Measurements from ENCODE around the gene MMP24OS.
"Not testable (repeated sequence)": the region's sequence is repeated elsewhere in the genome, so short reads cannot be mapped to it uniquely, and the experiment has no call there.

The MMP24OS gene

DNA sequence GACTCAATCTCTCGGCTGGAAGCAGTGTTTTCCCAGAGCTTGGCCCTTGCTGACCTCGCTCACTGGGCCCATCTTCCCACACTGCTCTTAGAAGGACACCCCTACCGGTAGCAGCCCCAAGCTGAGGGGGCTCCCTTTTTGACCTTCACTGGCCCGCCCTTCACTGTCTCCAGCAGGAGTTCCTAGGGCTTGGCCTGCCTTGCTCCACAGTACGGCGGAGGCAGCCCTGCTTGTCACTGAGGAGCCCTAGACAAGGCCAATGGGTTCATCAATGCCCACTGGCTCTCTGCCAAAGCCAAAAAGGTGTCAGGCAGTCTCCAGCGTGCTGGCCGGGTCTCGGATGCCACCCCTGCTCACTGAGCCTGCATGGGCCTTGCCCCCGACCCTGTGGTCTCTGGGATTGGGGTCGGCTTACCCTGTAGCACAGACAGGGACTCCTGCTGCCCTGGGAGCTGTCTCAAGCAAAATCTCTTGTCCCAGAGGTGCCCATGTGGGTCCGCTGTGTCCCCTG, 2.1 kb downstream of the MMP24OS start:
- no peak for DNase-seq (ENCODE audit: low read depth in 2 of 2)

DNA sequence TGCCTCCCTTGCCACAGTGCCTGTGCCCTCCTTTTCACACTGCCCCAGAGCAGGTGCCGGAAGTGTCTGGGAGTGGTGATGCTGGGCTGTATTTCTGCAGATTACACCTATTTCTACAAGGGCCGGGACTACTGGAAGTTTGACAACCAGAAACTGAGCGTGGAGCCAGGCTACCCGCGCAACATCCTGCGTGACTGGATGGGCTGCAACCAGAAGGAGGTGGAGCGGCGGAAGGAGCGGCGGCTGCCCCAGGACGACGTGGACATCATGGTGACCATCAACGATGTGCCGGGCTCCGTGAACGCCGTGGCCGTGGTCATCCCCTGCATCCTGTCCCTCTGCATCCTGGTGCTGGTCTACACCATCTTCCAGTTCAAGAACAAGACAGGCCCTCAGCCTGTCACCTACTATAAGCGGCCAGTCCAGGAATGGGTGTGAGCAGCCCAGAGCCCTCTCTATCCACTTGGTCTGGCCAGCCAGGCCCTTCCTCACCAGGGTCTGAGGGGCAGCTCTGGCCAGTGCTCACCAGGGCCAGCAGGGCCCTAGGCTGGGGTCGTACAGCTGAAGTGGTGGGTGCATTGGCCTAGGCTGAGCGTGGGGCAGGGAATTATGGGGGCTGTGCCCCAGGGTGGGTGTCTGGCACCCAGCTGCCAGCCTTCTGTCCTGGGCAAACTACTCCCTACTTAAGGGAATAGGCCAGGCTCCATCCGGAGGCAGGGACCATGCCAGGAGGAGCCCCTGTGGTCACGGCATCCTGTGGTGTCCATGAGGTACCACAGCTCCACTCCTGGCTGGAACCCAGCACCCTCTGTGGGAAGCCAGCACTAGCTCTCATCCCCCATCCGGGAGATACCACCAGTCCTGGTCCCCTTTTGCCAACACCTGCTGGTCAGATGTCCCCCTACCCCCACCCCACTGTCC, 3.5 kb downstream of the MMP24OS start:
- DNase-seq (ENCODE audit: low read depth in 2 of 2) = no peak

DNA sequence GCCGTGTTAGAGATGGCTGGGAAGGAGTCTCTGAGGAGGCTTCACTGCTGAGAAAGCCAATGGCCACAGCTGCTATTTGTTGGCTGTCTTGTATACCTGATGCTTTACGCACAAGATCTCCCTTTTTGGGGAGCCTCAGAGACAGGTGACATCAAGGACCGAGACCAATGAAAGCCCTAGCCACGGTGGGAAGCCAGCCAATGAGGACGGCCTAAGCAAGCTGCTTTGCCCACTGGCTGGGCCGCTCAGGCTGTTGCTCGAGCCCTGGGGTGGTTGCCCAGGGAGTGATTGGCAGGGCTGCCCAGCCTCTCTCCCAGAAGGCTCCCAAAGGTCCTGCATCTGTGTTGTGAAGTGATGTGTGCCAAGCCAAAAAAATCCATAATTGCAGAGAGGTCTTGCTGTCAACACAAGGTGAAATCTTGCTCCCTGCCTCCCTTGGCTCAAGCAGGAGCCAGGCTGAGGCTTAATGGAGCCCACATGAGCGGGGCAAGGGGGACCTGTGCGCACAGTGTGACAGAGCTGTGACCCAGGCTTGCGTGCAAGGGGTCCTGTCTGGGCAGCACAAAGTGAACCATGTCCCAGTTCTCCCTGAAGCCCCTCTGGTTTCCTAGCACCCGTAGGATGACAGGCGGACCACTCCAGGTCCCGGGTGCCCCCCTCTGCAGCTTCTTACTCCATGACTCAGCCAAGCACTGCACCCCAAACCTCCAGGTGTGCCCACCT, 4.3 kb downstream of the MMP24OS start:
- DNase-seq (ENCODE audit: low read depth in 2 of 2) = no peak

DNA sequence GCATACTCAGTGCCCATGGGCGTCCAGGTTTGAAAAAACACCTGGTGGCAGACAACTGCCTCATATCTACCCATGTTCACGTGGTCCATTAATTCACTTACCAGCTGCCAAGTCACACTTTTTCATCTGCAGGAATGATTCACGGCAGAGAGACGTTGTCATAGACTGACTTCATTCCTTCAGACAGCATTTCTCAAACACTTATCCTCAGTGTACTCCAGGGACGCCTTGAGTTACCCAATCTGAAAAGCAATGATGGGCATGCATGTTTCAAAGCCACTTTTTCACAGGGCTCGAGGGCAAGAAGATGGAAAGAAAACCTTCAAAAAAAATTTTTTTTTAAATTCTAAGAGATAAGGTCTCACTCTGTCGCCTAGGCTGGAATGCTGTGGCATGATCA, 6.0 kb downstream of the MMP24OS start:
- DNase-seq (ENCODE audit: low read depth in 2 of 2) = no peak

DNA sequence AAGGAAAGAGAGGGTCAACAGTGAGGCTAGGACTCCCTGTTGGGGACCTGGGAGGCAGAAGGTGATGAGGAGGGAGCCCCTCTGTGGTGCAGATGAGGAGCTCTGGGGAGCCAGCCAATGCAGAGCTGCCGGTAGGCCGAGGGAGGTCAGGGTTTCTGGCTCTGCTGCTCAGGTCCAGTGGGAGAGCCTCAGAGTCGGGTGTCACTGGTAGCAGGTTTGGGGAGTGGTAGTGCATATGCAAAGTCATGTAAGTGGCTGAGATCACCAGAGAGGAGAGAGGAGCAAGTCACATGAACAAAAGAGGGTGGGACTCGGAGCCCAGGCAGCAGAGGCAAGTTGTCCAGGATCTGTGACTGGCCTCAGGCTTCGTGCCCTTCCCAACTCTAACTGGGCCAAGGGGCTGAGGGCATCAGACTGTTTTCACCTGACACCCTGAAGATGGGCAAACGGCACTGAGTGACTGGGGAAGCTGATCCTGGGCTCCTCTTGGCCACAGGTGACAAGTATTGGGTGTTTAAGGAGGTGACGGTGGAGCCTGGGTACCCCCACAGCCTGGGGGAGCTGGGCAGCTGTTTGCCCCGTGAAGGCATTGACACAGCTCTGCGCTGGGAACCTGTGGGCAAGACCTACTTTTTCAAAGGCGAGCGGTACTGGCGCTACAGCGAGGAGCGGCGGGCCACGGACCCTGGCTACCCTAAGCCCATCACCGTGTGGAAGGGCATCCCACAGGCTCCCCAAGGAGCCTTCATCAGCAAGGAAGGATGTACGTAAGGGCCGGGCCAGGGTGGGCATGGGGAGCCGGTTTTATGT, 6.6 kb downstream of the MMP24OS start:
- DNase-seq (ENCODE audit: low read depth in 2 of 2) = no peak

DNA sequence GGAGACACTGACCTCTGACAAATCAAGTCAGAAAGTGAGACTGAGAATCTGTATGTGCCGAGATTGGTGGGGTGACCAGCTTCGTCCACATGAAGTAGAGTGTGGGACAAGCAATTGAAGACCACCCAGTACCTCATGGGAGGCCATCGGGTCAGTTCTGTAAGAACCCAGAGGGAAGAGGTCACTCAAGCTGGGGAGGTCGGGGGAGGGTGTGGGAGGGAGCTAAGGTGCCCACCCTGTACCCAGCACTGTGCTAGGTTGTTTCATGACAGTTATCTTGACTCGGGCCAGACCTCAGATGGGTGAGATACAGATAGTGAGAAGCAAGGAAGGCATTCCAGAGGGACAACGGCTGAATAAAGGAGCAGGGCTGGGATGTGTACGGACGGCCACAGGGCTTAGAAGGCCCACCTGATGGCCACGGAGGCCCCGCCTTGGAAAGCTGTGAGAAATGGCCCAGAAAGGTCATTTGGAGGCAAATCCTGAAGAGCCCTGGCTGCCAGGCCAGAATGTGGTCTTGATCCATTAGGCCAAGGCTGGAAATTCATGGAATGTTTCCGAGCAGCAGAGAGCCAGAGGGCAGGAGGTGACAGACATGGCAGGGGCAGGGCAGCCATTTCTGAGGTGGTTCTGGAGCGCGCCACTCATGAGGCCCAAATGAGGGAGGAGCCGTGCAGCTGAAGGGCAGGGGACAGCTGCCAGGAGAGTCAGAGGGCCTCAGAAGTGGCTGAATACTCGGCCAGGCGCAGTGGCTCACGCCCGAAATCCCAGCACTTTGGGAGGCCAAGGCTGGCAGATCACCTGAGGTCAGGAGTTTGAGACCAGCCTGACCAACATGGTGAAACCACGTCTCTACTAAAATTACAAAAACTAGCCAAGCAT, 7.7 kb downstream of the MMP24OS start:
- DNase-seq (ENCODE audit: low read depth in 2 of 2) = no peak

DNA sequence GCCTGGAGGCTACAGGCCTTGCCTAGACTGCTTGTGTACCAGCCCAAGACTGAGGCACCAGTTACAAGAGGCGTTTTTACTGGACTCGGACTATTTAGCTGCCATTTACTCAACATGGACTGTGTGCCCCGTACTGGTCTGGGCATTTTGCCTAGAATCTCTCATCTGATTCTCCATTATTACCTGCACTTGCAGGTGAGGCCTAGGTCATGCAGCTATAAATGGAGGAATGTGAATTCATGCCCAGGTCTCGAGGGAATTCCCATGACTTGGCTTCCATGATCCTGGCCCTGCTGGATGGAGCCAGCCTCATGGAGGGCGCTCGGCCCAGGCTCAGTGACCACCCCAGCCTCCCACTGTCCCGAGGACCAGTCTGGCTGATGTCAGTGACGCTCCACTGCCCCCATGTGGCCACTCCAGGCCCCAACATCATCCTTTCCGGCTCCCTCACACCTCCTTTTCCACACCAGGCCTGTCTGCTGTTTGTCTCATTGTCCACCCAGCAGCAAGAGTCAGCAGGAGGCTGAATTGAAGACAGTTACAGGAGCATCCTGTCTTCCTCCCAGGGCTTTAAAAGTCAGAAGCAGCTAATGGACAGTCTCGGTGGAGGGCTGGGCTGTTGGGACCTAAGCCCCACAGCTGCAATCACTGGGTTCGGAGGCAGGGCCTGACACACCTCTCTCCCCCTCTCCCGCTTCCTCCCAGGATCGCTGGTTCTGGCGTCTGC, 8.7 kb downstream of the MMP24OS start:
- DNase-seq (ENCODE audit: low read depth in 2 of 2) = no peak

DNA sequence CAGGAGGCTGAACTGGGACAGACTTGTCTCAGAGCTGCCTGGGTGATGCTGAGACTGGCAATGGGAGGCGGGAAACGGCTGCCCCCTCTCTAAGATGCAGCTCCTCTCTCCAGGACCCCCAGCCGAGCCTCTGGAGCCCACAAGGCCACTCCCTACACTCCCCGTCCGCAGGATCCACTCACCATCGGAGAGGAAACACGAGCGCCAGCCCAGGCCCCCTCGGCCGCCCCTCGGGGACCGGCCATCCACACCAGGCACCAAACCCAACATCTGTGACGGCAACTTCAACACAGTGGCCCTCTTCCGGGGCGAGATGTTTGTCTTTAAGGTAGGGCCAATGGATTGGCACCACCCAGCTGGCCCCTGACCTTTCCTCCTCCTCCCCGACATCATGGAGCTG, 10.8 kb downstream of the MMP24OS start:
- DNase-seq (ENCODE audit: low read depth in 2 of 2) = no peak

DNA sequence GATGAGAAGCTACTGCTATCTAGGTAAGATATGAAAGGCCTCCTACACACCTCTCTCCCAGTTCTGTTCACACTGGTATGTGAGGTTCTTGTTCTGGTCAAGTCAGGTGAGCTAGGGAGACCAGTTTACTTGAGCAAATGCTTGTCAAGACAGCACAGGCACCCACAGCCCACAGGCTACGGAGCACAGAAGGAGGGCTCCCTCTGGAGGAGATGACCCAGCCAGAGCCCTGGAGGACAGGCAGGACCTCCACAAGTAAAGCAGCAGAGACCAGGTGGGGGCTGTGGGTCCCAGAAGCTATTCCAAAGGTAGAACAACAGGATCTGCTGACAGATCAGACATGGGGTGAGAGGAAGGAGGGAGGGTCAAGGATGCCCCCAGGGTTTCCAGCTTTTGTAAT, 13.2 kb downstream of the MMP24OS start:
- DNase-seq (ENCODE audit: low read depth in 2 of 2) = no peak

DNA sequence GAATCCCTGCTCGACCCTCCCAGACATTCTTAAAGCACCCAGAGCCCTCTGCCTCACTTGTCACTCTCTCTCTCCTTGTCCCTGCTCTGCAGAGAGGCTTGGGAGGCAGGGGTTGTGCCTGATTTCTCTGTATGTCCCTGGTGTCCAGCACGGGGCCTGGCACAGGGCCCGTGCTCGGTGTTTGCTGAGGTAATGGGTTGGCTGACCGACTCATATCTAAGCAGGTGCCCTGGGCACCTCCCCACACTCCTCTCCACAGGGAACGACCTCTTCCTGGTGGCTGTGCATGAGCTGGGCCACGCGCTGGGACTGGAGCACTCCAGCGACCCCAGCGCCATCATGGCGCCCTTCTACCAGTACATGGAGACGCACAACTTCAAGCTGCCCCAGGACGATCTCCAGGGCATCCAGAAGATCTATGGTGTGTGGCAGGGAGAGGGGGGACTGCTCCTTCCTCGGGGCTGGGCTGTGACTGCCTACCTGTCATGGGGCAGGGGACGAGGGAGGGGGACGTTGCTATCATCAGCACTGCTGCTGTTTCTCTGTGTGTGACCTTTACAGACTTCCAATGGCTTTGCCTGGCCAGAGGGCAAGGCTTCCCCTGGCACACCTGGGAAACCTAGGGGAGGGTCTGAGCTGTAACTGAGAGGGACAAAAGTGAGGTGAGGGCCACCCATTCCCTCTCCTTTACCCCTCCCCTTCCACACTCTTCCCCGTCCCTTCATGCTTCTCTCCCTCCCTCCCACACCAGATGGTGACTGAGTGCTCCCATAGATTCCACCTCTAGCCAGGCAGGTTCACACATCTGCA, 14.2 kb downstream of the MMP24OS start:
- no peak for DNase-seq (ENCODE audit: low read depth in 2 of 2)

DNA sequence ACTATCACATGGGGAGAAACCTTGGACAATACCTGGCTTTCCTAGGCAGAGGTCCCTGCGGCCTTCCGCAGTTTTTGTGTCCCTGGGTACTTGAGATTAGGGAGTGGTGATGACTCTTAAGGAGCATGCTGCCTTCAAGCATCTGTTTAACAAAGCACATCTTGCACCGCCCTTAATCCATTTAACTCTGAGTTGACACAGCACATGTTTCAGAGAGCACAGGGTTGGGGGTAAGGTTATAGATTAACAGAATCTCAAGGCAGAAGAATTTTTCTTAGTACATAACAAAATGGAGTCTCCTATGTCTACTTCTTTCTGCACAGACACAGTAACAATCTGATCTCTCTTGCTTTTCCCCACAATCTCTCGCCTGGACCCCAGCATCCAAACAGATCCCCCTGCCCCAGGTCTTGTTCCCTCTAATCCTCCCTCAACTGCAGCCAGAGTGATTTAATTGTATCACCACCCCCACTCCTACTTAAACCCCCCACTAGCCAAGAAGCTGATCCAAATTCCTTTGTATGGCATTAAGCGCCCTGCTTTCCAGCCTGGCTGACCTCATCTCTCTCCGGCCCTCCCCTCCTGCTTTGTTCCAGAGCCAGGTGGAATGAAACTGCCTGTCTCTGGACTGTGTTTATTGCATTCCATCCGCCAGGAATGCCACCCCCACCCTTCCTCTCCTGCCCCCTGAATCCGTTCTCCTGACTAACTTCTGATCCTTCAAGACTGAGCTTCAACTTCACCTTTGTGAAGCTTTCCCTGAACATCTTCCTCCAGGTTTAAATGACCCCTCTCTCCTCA, 15.0 kb downstream of the MMP24OS start:
- DNase-seq (ENCODE audit: low read depth in 2 of 2) = not testable (repeated sequence)

DNA sequence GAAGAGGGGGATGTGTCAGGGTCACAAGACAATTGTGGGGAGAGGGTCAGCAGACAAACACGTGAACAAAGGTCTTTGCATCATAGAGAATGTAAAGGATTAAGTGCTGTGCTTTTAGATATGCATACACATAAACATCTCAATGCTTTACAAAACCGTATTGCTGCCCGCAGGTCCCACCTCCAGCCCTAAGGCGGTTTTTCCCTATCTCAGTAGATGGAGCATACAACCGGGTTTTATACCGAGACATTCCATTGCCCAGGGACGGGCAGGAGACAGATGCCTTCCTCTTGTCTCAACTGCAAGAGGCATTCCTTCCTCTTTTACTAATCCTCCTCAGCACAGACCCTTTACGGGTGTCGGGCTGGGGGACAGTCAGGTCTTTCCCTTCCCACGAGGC, 15.6 kb downstream of the MMP24OS start:
- not testable (repeated sequence) for DNase-seq (ENCODE audit: low read depth in 2 of 2)

DNA sequence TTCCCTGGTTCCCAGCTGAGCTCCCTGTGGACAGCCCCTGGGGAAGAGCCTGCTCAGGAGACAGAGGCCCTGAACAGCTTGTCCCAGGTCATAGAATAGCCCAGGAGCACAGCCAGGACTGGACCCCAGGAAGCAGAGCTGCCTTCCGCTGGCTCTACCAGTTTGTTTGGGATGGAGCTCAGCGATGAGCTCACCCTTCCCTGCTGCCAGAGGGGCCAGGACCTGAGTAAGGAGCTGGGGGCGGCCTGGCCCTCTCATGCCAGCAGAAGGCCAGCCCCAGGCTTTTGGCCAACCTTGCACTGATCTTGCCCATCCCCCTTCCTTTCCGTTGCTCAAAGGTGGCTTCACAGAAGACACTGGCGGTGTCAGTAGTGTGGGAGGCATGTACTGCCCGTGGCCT, 17.5 kb downstream of the MMP24OS start:
- no peak for DNase-seq (ENCODE audit: low read depth in 2 of 2)

DNA sequence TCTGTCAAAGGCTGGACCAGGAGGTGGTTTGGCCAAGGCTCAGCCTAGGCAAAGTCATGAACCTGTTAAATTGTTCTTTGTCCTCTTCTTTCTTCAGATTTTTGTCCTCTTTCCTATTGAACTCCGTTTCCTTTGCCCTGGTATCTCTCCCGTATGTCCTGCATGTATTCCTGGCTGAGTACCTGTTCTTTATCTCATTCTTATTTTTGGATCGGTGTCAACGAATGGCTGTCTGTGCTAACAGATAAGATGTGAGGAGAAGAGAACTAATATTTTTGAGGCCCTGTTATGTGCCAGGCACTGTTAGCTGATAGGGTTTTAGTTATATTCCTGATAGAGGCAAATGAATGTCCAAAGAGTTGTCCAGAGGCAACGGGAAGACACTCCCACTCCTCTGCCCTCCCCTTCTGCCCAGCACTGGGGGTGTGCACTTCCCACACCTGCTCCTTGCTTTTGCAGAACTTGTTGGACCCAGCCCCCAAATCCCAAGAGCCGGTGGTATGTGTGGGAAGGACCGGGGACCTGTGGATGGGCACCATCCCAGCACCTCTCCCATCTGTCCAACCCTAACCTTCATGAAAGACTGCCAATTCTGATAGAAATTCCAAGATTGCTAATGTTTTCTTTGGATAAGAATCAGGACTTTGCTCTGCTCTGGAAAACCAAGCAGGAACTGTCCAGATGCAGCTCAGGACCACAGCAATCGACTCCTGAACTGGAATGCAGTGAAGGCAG, 20.6 kb downstream of the MMP24OS start:
- no peak for DNase-seq (ENCODE audit: low read depth in 2 of 2)

DNA sequence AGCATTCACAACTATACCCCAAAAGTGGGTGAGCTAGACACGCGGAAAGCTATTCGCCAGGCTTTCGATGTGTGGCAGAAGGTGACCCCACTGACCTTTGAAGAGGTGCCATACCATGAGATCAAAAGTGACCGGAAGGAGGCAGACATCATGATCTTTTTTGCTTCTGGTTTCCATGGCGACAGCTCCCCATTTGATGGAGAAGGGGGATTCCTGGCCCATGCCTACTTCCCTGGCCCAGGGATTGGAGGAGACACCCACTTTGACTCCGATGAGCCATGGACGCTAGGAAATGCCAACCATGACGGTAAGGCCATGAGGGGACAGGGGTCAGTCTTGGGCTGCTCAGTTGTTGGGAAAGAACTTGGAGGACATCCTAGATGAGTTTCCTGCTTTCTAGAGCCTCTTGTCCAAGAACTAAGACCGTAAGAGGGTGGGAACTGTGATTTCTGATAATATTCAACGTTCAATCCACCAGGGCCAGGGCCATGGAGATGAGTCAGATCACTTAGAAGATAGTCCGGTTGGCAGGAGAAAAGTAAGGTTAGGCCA, 23.4 kb downstream of the MMP24OS start:
- no peak for DNase-seq (ENCODE audit: low read depth in 2 of 2)

DNA sequence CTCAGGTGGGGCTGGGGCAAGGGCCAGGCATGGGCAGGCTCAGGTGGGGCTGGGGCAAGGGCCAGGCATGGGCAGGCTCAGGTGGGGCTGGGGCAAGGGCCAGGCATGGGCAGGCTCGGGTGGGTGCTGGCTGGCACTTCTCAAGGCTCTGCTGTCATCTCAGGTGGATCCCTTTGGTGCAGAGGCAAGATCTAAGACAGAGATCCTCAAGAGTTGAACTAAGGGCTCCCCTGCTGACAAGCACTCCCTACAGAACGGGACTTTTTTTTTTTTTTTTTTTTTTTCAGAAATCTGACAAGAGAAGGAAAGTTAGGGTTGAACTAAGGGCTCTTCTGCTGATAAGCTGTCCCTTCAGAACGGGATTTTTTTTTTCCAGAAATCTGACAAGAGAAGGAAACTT, 24.9 kb downstream of the MMP24OS start:
- no peak for DNase-seq (ENCODE audit: low read depth in 2 of 2)

DNA sequence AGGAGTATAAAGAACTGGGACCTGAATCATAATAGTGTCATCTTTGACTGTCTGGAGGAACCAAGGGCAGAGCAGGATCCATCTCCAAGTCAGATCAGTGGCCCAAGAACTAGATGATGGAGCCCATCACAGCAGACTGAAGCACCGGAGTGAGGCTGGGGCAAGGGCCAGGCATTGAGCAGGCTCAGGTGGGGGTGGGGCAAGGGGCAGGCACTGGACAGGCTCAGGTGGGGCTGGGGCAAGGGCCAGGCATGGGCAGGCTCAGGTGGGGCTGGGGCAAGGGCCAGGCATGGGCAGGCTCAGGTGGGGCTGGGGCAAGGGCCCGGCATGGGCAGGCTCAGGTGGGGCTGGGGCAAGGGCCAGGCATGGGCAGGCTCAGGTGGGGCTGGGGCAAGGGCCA, 25.3 kb downstream of the MMP24OS start:
- DNase-seq (ENCODE audit: low read depth in 2 of 2) = not testable (repeated sequence)

DNA sequence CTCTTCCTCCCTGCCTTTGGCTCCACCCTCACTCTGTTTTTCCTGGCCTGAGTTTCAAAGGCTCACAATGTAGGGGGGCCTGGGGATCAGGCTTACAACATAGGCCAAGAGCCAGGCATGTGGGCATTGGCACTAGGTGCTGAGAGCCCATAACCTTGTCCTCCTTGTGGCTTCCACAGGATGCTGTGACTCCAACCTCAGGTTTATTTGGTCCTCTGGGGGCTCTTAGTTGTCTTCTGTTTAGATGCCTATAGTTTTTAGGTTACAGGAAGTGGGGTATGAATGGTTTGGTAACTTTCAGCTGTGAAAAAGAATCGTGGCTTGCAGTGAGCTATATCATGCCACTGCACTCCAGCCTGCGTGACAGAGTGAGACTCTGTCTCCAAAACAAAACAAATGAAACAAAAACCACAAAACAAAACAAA, 25.9 kb downstream of the MMP24OS start:
- DNase-seq (ENCODE audit: low read depth in 2 of 2) = no peak

Measured in stimulated activated CD8-positive, alpha-beta memory T cell treated with anti-CD3 and anti-CD28 coated beads, Interleukin-15, amount 100 ng/mL, for 48 hours (primary cell).